H9 (cell line): ENCODE results near the gene CCDC102B. TPM values are rescaled to one million over a fixed set of nuclear protein-coding genes. Genes with fewer than 3 reads are reported as not detected.

Experiments used
- DNase-seq: peaks from one replicate; pipeline ENCODE4 v3.0.0-alpha.2; 2017
- H2AFZ ChIP-seq: one replicate; pipeline ENCODE4 v1.6.1; 2013; ENCODE audit warnings: mild to moderate bottlenecking, low read length, control low read depth, moderate library complexity
- H2AK5ac ChIP-seq: 2 replicates; pipeline ENCODE4 v1.6.1; 2013; ENCODE audit warnings: low read length, control low read depth, mixed read lengths; ENCODE audit not compliant: insufficient read length
- H2BK120ac ChIP-seq: one replicate; pipeline ENCODE4 v1.6.1; 2013; ENCODE audit warnings: low read depth, mild to moderate bottlenecking, low read length, control low read depth, inconsistent platforms; ENCODE audit not compliant: poor library complexity, severe bottlenecking
- H2BK12ac ChIP-seq: 2 replicates; pipeline ENCODE4 v1.6.1; 2013; ENCODE audit warnings: low read length, control low read depth, mixed read lengths, low read depth; ENCODE audit not compliant: insufficient read length
- H2BK15ac ChIP-seq: 2 replicates; pipeline ENCODE4 v1.6.1; 2013; ENCODE audit warnings: low read depth, low read length, control low read depth
- H2BK20ac ChIP-seq: one replicate; pipeline ENCODE4 v1.6.1; 2013; ENCODE audit warnings: low read depth, mild to moderate bottlenecking, low read length, control low read depth, inconsistent platforms; ENCODE audit not compliant: poor library complexity, severe bottlenecking
- H2BK5ac ChIP-seq: 2 replicates; pipeline ENCODE4 v1.6.1; 2013; ENCODE audit warnings: low read length, control low read depth, mixed read lengths; ENCODE audit not compliant: insufficient read length
- H3K14ac ChIP-seq: 2 replicates; pipeline ENCODE4 v1.6.1; 2013; ENCODE audit warnings: low read length, control low read depth; ENCODE audit not compliant: insufficient read depth
- H3K18ac ChIP-seq: 2 replicates; pipeline ENCODE4 v1.6.1; 2013; ENCODE audit warnings: low read depth, mild to moderate bottlenecking, mixed read lengths, low read length, control low read depth; ENCODE audit not compliant: insufficient read length
- H3K23ac ChIP-seq: 2 replicates; pipeline ENCODE4 v1.6.1; 2013; ENCODE audit warnings: low read length, control low read depth, mixed read lengths, low read depth; ENCODE audit not compliant: insufficient read length
- H3K23me2 ChIP-seq: 2 replicates; pipeline ENCODE4 v1.6.1; 2013; ENCODE audit warnings: low read depth, mild to moderate bottlenecking, mixed read lengths, low read length, control low read depth; ENCODE audit not compliant: insufficient read length, poor library complexity, severe bottlenecking
- H3K27ac ChIP-seq: 2 replicates; pipeline ENCODE4 v1.5.1; 2013; ENCODE audit warnings: low read length, control low read depth, mixed read lengths, low read depth; ENCODE audit not compliant: insufficient read length
- H3K27me3 ChIP-seq: 2 replicates; pipeline ENCODE4 v1.6.1; 2013; ENCODE audit warnings: low read length, control low read depth, inconsistent platforms; ENCODE audit not compliant: insufficient read depth
- H3K4ac ChIP-seq: 2 replicates; pipeline ENCODE4 v1.6.1; 2013; ENCODE audit warnings: low read depth, mild to moderate bottlenecking, control low read depth, inconsistent platforms, low read length, moderate library complexity
- H3K4me1 ChIP-seq: 2 replicates; pipeline ENCODE4 v1.6.1; 2013; ENCODE audit warnings: low read length, control low read depth, inconsistent platforms; ENCODE audit not compliant: insufficient read depth
- H3K4me2 ChIP-seq: 2 replicates; pipeline ENCODE4 v1.6.1; 2013; ENCODE audit warnings: low read length, control low read depth, mixed read lengths; ENCODE audit not compliant: insufficient read length, insufficient read depth
- H3K56ac ChIP-seq: 2 replicates; pipeline ENCODE4 v1.6.1; 2013; ENCODE audit warnings: low read depth, mild to moderate bottlenecking, mixed read lengths, low read length, control low read depth; ENCODE audit not compliant: insufficient read length
- H3K79me1 ChIP-seq: 2 replicates; pipeline ENCODE4 v1.6.1; 2013; ENCODE audit warnings: low read depth, mild to moderate bottlenecking, moderate library complexity, low read length, control low read depth, inconsistent platforms; ENCODE audit not compliant: insufficient read depth, poor library complexity, severe bottlenecking
- H3K79me2 ChIP-seq: 2 replicates; pipeline ENCODE4 v1.6.1; 2013; ENCODE audit warnings: low read length, control low read depth, inconsistent platforms; ENCODE audit not compliant: insufficient read depth
- H3K9ac ChIP-seq: 2 replicates; pipeline ENCODE4 v1.6.1; 2013; ENCODE audit warnings: low read length, control low read depth, mixed read lengths; ENCODE audit not compliant: insufficient read length; ENCODE audit errors: extremely low read depth
- H3K9me3 ChIP-seq: one replicate; pipeline ENCODE4 v1.6.1; 2013; ENCODE audit warnings: low read depth, low read length, inconsistent platforms; ENCODE audit not compliant: control insufficient read depth
- H3T11ph ChIP-seq: one replicate; pipeline ENCODE4 v1.6.1; 2013; ENCODE audit warnings: mild to moderate bottlenecking, low read length, control low read depth, inconsistent platforms
- H4K20me1 ChIP-seq: one replicate; pipeline ENCODE4 v1.6.1; 2013; ENCODE audit not compliant: control insufficient read depth, insufficient read length, insufficient read depth
- H4K5ac ChIP-seq: 2 replicates; pipeline ENCODE4 v1.6.1; 2013; ENCODE audit warnings: low read depth, mild to moderate bottlenecking, mixed read lengths, low read length, control low read depth; ENCODE audit not compliant: insufficient read length
- H4K8ac ChIP-seq: replicated peaks from 2 replicates; pipeline ENCODE4 v1.6.1; 2013; ENCODE audit warnings: low read length, control low read depth, mixed read lengths, low read depth; ENCODE audit not compliant: insufficient read length
- H4K91ac ChIP-seq: 2 replicates; pipeline ENCODE4 v1.6.1; 2013; ENCODE audit warnings: low read depth, mild to moderate bottlenecking, moderate library complexity, mixed read lengths, low read length, control low read depth; ENCODE audit not compliant: insufficient read length
- H3K27ac Mint-ChIP-seq, 3 experiments: 2 replicates in 2 of 3; 3 replicates in 1 of 3; pipeline ENCODE4 v1.8.0; 2020 to 2021; ENCODE audit warnings: mixed read lengths in 3 of 3, mild to moderate bottlenecking in 1 of 3, moderate library complexity in 1 of 3
- H3K27me3 Mint-ChIP-seq: 2 replicates; pipeline ENCODE4 v1.8.0; 2021; ENCODE audit warnings: low read depth, mild to moderate bottlenecking, moderate library complexity, mixed read lengths
- H3K36me3 Mint-ChIP-seq, 3 experiments: 2 replicates in 2 of 3; 3 replicates in 1 of 3; pipeline ENCODE4 v1.8.0; 2020 to 2021; ENCODE audit warnings: low read depth in 3 of 3, mixed read lengths in 3 of 3; ENCODE audit not compliant: insufficient read depth in 1 of 3
- H3K4me1 Mint-ChIP-seq, 2 experiments: 2 replicates each; pipeline ENCODE4 v1.8.0; 2020; ENCODE audit warnings: mixed read lengths in 2 of 2
- H3K4me3 Mint-ChIP-seq, 2 experiments: 2 replicates in 1 of 2; 3 replicates in 1 of 2; pipeline ENCODE4 v1.8.0; 2020 to 2021; ENCODE audit warnings: mild to moderate bottlenecking in 2 of 2, mixed read lengths in 2 of 2, moderate library complexity in 1 of 2
- H3K9me3 Mint-ChIP-seq, 2 experiments: 2 replicates in 1 of 2; 3 replicates in 1 of 2; pipeline ENCODE4 v1.8.0; 2020; ENCODE audit warnings: mild to moderate bottlenecking in 2 of 2, mixed read lengths in 2 of 2, moderate library complexity in 1 of 2
- WGBS: extraction: QIAGEN DNeasy Blood & Tissue Kit; methylation state at CpG from one replicate; pipeline ENCODE4 v1.1.7; 2013; ENCODE audit warnings: missing lambda C conversion rate, low lambda C conversion rate, mixed read lengths; ENCODE audit not compliant: insufficient read length; ENCODE audit errors: extremely low coverage; 5-methylcytosine and 5-hydroxymethylcytosine counted together
- total RNA-seq: library from RNA; stranded (reverse); gene quantifications from 2 replicates; pipeline ENCODE4 v1.2.1, GENCODE V29; 2021
- TF ChIP-seq, protein P1 (sequence below): fragments of 200-600 bp; sonication (generic); conservative IDR thresholded peaks from 3 replicates; pipeline ENCODE4 v1.8.0; 2021; ENCODE audit warnings: antibody characterized with exemption, mild to moderate bottlenecking

The CCDC102B gene
- total RNA-seq, 1 experiment from 2014 or later, result 1.2 TPM

DNA sequence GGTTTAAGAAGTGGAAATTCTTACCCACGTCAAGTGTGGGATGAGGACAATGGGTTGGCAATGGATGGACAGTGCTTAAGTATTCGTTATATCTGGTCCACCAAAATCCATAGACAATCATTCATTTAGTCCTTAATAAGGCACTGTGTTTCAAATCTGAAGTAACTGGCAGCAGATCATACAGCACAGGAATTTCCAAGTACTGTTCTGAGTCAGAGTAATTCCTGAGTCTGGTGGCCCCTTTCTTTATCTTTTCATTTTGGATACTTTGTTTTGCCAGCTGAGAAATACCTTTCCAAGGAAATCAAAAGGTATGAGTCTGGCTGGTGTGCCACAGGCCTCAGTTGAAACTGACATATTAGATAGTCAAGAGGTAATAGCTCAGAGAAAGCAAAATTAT lies 31.4 kb upstream of the CCDC102B start:
- Histone ChIP-seq H3K27me3 (no peaks in the 10 kb centered on the region; the same call in 1 of the 2 replicates), H2AK5ac (no peak overlapping the region), H3K79me2 (no peaks in the 10 kb centered on the region), H3K9me3 (no peaks in the 10 kb centered on the region), H2AFZ (no peak overlapping the region), H3K18ac (no peak overlapping the region), H3K4me2 (no peak overlapping the region), H2BK15ac (no peak overlapping the region), H4K8ac (no peak overlapping the region), H3K14ac (no peak overlapping the region), H4K20me1 (no peaks in the 10 kb centered on the region), H2BK20ac (no peak overlapping the region), H4K91ac (no peak overlapping the region), H2BK12ac (no peak overlapping the region), H3K9ac (no peak overlapping the region), H3K79me1 (no peaks in the 10 kb centered on the region), H2BK120ac (no peak overlapping the region), H3K23ac (no peak overlapping the region), H2BK5ac (no peak overlapping the region), H3K4me1 (no peaks in the 10 kb centered on the region), H3T11ph (no peak overlapping the region), H3K27ac (no peak overlapping the region), H4K5ac (no peak overlapping the region), H3K23me2 (no peaks in the 10 kb centered on the region), H3K56ac (no peak overlapping the region), H3K4ac (no peak overlapping the region)
- no peak for DNase-seq
- peaks cover 3 to 8% of the 10 kb centered on the region in 2 experiments; a peak in 2 of 5 replicates for H3K9me3 Mint-ChIP-seq
- H3K27ac Mint-ChIP-seq, result no peak overlapping the region
- no CpG with 5 or more reads among the region's 2 CpGs for WGBS
- no peaks in the 10 kb centered on the region for H3K4me1 Mint-ChIP-seq
- H3K36me3 Mint-ChIP-seq, result peaks cover 0 to 7% (median 0%) of the 10 kb centered on the region in 3 experiments; a peak in 1 of 7 replicates
- H3K4me3 Mint-ChIP-seq, result no peak overlapping the region
- H3K27me3 Mint-ChIP-seq, result no peaks in the 10 kb centered on the region
- TF ChIP-seq, protein P1, sequence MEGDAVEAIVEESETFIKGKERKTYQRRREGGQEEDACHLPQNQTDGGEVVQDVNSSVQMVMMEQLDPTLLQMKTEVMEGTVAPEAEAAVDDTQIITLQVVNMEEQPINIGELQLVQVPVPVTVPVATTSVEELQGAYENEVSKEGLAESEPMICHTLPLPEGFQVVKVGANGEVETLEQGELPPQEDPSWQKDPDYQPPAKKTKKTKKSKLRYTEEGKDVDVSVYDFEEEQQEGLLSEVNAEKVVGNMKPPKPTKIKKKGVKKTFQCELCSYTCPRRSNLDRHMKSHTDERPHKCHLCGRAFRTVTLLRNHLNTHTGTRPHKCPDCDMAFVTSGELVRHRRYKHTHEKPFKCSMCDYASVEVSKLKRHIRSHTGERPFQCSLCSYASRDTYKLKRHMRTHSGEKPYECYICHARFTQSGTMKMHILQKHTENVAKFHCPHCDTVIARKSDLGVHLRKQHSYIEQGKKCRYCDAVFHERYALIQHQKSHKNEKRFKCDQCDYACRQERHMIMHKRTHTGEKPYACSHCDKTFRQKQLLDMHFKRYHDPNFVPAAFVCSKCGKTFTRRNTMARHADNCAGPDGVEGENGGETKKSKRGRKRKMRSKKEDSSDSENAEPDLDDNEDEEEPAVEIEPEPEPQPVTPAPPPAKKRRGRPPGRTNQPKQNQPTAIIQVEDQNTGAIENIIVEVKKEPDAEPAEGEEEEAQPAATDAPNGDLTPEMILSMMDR, result no peak
